Epidermal melanocyte (primary cell): ENCODE data around the gene DDAH2.

ENCODE experiments used
- DNase-seq: peaks from one replicate; pipeline ENCODE4 v3.0.0; 2011; ENCODE audit warnings: low spot score; ENCODE audit not compliant: insufficient read length

Gene DDAH2

GRCh38 chr6:31733734-31734133, 4.6 kb upstream of the DDAH2 start:
- DNase-seq: no peak

GRCh38 chr6:31732029-31732428, 2.9 kb upstream of the DDAH2 start:
- DNase-seq: no peak

GRCh38 chr6:31730631-31731086, 1.6 kb upstream of the DDAH2 start:
- no peak for DNase-seq

GRCh38 chr6:31729979-31730630, 1.0 kb upstream of the DDAH2 start:
- DNase-seq: peak; percentile 69

GRCh38 chr6:31729515-31729978, 448 bp upstream of the DDAH2 start:
- DNase-seq: peak; percentile 96

- DNase-seq: no peak
Observed at GRCh38 chr6:31727717-31728671, 1.1 kb downstream of the DDAH2 start.

GRCh38 chr6:31727034-31727716, 1.9 kb downstream of the DDAH2 start:
- no peak for DNase-seq

- DNase-seq: no peak
Observed at GRCh38 chr6:31725502-31726350, 3.4 kb downstream of the DDAH2 start.

GRCh38 chr6:31723980-31724691, 5.0 kb downstream of the DDAH2 start:
- DNase-seq: no peak

GRCh38 chr6:31723245-31723979, 5.7 kb downstream of the DDAH2 start, which contains the start of gene MPIG6B:
MPIG6B (plus strand) TSS chr6:31723373; CDS start chr6:31723384, 11 bp downstream.
- no peak for DNase-seq

GRCh38 chr6:31722173-31722572, 6.9 kb downstream of the DDAH2 start:
- no peak for DNase-seq

- no peak for DNase-seq
Observed at GRCh38 chr6:31721351-31722020, 7.6 kb downstream of the DDAH2 start, which contains the start of gene LY6G6C. LY6G6C (minus strand) TSS chr6:31721746; CDS start chr6:31721679, 67 bp downstream.

GRCh38 chr6:31720196-31720770, 8.8 kb downstream of the DDAH2 start:
- DNase-seq: no peak

- DNase-seq: no peak
Observed at GRCh38 chr6:31719001-31719400, 10.1 kb downstream of the DDAH2 start.

- no peak for DNase-seq
Observed at GRCh38 chr6:31718265-31718664, 10.8 kb downstream of the DDAH2 start.

- no peak for DNase-seq
Observed at GRCh38 chr6:31717499-31718222, 11.4 kb downstream of the DDAH2 start.
